UCSD-AML1 (cell line): ENCODE data around the gene CUL1.

Experiments
- DNase-seq: peaks from one replicate; lab custom pipeline; 2025; ENCODE audit not compliant: unreplicated experiment; lab: John Stamatoyannopoulos, UW

The CUL1 gene

GRCh38 chr7:148718431-148718830 is 19.7 kb downstream of the CUL1 start:
- no peak for DNase-seq

- no peak for DNase-seq
Measured at GRCh38 chr7:148719753-148720152, 21.1 kb downstream of the CUL1 start.

- DNase-seq: no peak
Measured at GRCh38 chr7:148720472-148720871, 21.8 kb downstream of the CUL1 start.

GRCh38 chr7:148721390-148721789 is 22.7 kb downstream of the CUL1 start:
- no peak for DNase-seq

GRCh38 chr7:148722340-148723165 is 23.9 kb downstream of the CUL1 start:
- no peak for DNase-seq

- DNase-seq: no peak
Measured at GRCh38 chr7:148723166-148723559, 24.5 kb downstream of the CUL1 start.

- no peak for DNase-seq
Measured at GRCh38 chr7:148723846-148724245, 25.1 kb downstream of the CUL1 start.

- DNase-seq: no peak
Measured at GRCh38 chr7:148726385-148726784, 27.7 kb downstream of the CUL1 start.

GRCh38 chr7:148727501-148728278 is 29.0 kb downstream of the CUL1 start:
- no peak for DNase-seq

- DNase-seq: no peak
Measured at GRCh38 chr7:148729984-148730733, 31.5 kb downstream of the CUL1 start.

GRCh38 chr7:148732862-148733261 is 34.2 kb downstream of the CUL1 start:
- no peak for DNase-seq

- DNase-seq: no peak
Measured at GRCh38 chr7:148733496-148733895, 34.8 kb downstream of the CUL1 start.

GRCh38 chr7:148735141-148735540 is 36.4 kb downstream of the CUL1 start:
- DNase-seq: no peak

GRCh38 chr7:148735967-148736366 is 37.3 kb downstream of the CUL1 start:
- no peak for DNase-seq

- no peak for DNase-seq
Measured at GRCh38 chr7:148738737-148739535, 40.2 kb downstream of the CUL1 start.

- no peak for DNase-seq
Measured at GRCh38 chr7:148746135-148746534, 47.4 kb downstream of the CUL1 start.

GRCh38 chr7:148747274-148747673 is 48.6 kb downstream of the CUL1 start:
- no peak for DNase-seq

- DNase-seq: no peak
Measured at GRCh38 chr7:148750442-148751355, 52.0 kb downstream of the CUL1 start.

- no peak for DNase-seq
Measured at GRCh38 chr7:148753224-148753623, 54.5 kb downstream of the CUL1 start.

GRCh38 chr7:148754912-148755311 is 56.2 kb downstream of the CUL1 start:
- DNase-seq: no peak
